GM21723 (cell line): Measurements from ENCODE around the gene DNAJC30.

Experiments
- ATAC-seq: cut with Tn5 transposase; IDR thresholded peaks from one replicate; pipeline ENCODE4 v1.9.1; 2021; ENCODE audit warnings: mild to moderate bottlenecking, moderate library complexity; ENCODE audit not compliant: unreplicated experiment

The DNAJC30 gene

DNA sequence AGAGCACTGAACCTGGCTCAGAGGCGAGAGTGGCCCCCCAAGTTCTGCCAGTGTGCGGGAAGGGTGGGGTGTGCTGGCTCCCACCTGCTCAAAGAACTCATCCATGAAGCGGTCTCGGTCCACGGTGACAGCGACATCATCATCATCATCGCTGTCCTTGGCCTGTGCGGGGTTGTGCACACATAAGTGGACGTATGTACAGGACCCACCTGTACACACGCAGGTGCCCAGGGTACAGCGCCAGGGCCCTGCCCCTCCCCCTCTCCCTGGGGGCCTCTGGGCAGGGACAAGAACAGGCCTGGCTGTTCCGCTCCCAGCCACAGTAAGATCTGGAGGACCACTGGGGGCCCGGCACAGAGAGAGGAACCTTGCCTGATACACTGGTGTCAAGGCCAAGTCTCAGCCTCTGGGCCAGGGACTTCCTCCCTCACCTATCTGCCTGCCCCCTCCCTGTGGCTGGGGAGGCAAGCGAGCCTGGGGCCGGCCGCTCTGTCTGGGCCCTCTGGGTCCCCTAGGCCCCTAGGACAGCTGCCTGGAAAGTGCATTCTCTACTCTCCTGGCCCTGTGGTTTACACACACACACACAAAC lies 25.8 kb upstream of the DNAJC30 start:
- ATAC-seq, result no peak

GRCh38 chr7:73707045-73707631 lies 23.9 kb upstream of the DNAJC30 start:
- ATAC-seq, result no peak

DNA sequence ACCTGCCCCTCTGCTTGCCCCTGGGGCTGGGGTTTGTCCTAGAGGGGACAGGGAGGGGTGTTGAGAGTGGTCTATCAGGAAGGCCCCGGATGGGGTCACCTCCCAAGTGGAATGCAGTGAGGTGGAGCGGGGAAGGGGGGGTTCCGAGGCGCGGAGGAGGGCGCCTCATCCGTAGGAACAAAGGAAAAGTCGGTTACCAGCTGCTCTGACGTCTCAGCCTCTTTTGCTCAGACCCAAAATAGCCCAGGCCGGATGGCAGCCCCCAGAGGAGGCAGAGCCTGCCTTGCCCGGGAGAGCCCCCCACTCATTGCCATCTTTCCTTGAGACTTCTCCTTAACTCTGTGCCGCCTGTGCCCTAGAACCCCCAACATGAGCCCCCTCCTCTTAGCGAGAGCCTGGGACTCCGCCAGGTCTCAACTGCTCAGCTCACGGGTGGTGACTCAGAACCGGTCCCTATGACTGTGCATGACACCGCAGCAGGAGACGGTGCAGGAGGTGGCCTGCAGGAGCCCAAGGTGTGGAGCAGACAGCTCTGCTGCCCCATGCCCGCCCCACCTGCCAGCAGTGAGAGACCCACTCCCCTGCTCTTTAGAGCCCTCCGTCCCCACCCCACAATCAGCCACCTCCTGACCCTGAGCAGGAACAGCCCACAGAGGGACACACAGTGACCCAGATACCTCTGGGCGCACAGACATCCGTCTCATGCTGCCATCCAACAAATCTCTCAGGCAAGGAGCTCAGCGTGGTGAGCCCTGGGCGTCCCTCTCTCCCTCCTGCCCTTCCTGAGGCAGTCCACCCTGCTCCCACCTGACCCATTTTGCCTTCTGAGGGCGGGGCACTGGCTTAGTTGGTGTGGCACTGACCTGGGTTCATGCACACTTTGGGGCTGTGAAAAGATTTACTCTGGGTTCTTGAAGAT lies 23.1 kb upstream of the DNAJC30 start:
- ATAC-seq, result no peak

DNA sequence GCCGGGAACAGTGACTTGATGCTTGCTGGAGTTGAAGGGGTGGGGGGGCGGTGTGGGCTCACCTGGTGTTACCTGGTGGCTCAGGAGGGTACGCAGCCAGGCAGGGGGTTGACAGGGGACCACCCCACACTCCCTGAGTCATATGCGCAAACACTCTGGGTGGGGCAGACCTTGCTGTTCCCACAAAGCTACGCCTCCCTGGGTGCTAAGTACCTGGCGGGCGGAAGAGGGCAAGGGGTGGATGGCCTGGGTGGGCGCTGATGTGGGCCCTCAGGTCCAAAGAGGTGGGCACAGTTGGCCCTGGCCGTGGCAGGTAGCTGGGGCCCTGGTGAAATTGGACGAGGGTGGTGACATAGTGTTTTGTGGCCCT lies 22.3 kb upstream of the DNAJC30 start:
- ATAC-seq, result no peak

GRCh38 chr7:73704640-73705550 lies 21.6 kb upstream of the DNAJC30 start:
- ATAC-seq, result no peak

- ATAC-seq, result no peak
These were observed 20.7 kb upstream of the DNAJC30 start for GRCh38 chr7:73703757-73704639.

DNA sequence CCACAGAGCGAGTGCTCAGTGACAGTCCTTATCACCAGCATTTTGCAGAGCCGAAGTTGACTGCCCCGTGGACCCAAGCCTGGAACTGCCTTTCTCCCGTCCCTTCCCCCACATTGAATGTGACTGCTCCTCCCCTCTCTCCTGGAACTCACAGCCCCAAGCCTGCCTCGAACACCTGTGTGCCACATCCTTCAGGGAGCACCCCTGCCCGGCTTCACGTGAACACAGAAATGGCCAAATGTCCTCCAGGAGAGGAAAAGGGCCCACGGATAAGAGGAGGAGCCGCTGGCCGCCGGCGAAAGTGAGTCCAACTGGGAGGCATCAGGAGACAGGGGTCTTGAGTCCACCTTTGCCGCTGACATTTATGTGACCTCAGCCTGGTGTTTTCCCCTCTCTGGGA lies 20.0 kb upstream of the DNAJC30 start:
- ATAC-seq, result no peak

- no peak for ATAC-seq
These were observed 19.4 kb upstream of the DNAJC30 start for GRCh38 chr7:73702665-73703064.

- ATAC-seq, result no peak
These were observed 19.0 kb upstream of the DNAJC30 start for GRCh38 chr7:73702226-73702625.

GRCh38 chr7:73701357-73701995 lies 18.2 kb upstream of the DNAJC30 start:
- no peak for ATAC-seq

GRCh38 chr7:73700581-73701134 lies 17.4 kb upstream of the DNAJC30 start:
- ATAC-seq, result no peak

GRCh38 chr7:73700069-73700423 lies 16.8 kb upstream of the DNAJC30 start:
- no peak for ATAC-seq

DNA sequence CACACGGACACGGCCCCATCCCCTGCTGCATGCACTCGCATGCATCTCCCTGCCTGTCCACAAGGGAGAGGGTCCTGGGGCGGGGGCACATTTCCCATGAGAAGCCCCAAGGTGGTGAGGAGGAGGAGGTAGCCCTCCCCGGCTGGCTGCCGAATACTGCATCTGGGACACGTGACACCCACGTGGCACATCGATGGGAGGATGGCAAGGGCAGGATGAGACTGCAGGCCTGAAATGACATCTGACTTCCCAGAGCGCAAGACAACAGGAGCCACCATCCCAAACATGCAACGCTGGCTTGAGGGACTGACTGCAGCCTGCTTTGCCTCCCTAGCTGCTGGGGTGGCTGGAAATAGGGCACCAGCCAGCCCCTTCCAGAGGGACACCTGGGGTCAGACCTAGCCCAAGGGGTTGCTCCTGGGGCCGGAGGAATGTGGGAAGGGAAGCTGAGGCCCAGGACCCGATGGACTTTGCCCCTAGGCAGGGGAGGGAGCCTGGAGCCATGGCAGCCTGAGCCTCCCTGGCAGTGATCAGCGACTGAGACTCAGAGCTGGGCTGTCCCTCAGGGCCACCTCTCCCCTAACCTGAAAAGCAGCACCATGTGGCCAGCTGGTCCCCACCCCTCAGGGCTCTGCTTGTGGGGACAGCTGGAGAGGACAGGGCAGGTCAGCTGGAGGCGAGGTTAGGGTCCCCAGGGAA lies 16.3 kb upstream of the DNAJC30 start:
- ATAC-seq, result no peak

- ATAC-seq, result no peak
These were observed 15.2 kb upstream of the DNAJC30 start for GRCh38 chr7:73698410-73698809.

GRCh38 chr7:73696372-73696771 lies 13.1 kb upstream of the DNAJC30 start:
- no peak for ATAC-seq

GRCh38 chr7:73690646-73691045 lies 7.4 kb upstream of the DNAJC30 start:
- no peak for ATAC-seq

- ATAC-seq, result no peak
These were observed 5.0 kb upstream of the DNAJC30 start for GRCh38 chr7:73688288-73688687.

DNA sequence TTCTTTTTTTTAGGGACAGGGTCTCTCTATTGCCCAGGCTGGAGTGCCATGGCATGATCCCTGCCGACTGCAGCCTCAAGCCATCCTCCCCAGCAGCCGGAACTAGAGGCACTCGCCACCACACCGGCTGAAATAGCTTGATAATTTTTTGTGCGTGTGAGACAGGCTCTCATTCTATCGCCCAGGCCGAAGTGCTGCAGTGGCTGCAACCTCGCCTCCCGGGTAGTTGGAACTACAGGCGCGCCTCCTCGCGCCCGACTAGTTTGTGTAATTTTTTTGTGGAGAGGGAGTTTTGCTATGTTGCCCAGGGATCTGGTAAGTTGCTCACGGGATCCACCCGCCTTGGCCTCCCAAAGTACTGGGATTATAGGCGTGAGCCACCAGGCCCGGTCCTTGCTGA lies 2.1 kb upstream of the DNAJC30 start:
- no peak for ATAC-seq
